Loucy (cell line): Measurements from ENCODE around the gene SPRR3.

Source experiments
- H2AFZ ChIP-seq: fragments of 200-600 bp; sonication (generic); 2 replicates; pipeline ENCODE4 v1.6.0; 2016; ENCODE audit warnings: antibody characterized with exemption, mild to moderate bottlenecking, low read length, moderate library complexity
- H3F3A ChIP-seq: fragments of 200-600 bp; 2 replicates; pipeline ENCODE4 v1.6.0; 2016; ENCODE audit warnings: antibody characterized with exemption, low read depth, mild to moderate bottlenecking
- H3K27me3 ChIP-seq: fragments of 200-600 bp; sonication (generic); 2 replicates; pipeline ENCODE4 v1.6.1; 2014; ENCODE audit warnings: low read length, mild to moderate bottlenecking; ENCODE audit not compliant: insufficient read depth, poor library complexity, severe bottlenecking
- H3K36me3 ChIP-seq: fragments of 200-600 bp; sonication (generic); 2 replicates; pipeline ENCODE4 v1.6.1; 2016; ENCODE audit warnings: low read length; ENCODE audit not compliant: insufficient read depth
- H3K4me1 ChIP-seq: fragments of 200-600 bp; sonication (generic); 2 replicates; pipeline ENCODE4 v1.5.1; 2014; ENCODE audit warnings: low read length, mild to moderate bottlenecking; ENCODE audit not compliant: insufficient read depth, poor library complexity, severe bottlenecking
- H3K4me2 ChIP-seq: fragments of 200-600 bp; sonication (generic); 2 replicates; pipeline ENCODE4 v1.6.0; 2014; ENCODE audit warnings: antibody characterized with exemption, low read length, low read depth, mild to moderate bottlenecking; ENCODE audit not compliant: poor library complexity, severe bottlenecking
- H3K4me3 ChIP-seq: fragments of 200-600 bp; sonication (generic); 2 replicates; pipeline ENCODE4 v1.5.1; 2014; ENCODE audit warnings: low read length, mild to moderate bottlenecking, mixed read lengths; ENCODE audit not compliant: poor library complexity, severe bottlenecking
- H3K79me2 ChIP-seq: fragments of 200-600 bp; sonication (generic); 2 replicates; pipeline ENCODE4 v1.6.1; 2014; ENCODE audit warnings: low read length; ENCODE audit not compliant: insufficient read depth
- H3K9ac ChIP-seq: fragments of 200-600 bp; sonication (generic); 2 replicates; pipeline ENCODE4 v1.6.0; 2014; ENCODE audit warnings: mild to moderate bottlenecking, low read depth, low read length, moderate library complexity; ENCODE audit not compliant: poor library complexity, severe bottlenecking
- H3K9me2 ChIP-seq: fragments of 200-600 bp; sonication (generic); replicated peaks from 2 replicates; pipeline ENCODE4 v1.6.1; 2016; ENCODE audit warnings: low read depth, low read length, mixed read lengths
- H3K9me3 ChIP-seq: fragments of 200-600 bp; sonication (generic); 2 replicates; pipeline ENCODE4 v1.6.1; 2014; ENCODE audit warnings: mild to moderate bottlenecking, antibody characterized with exemption, low read length, low read depth; ENCODE audit not compliant: insufficient read depth
- H4K20me1 ChIP-seq: fragments of 200-600 bp; sonication (generic); 2 replicates; pipeline ENCODE4 v1.6.0; 2014; ENCODE audit warnings: antibody characterized with exemption, low read length, mild to moderate bottlenecking; ENCODE audit not compliant: insufficient read depth, poor library complexity, severe bottlenecking
- CTCF ChIP-seq: fragments of 200-600 bp; sonication (generic); conservative IDR thresholded peaks from 2 replicates; pipeline ENCODE4 v1.5.1; 2014; ENCODE audit warnings: mild to moderate bottlenecking, antibody characterized with exemption, low read length
- EZH2phosphoT487 ChIP-seq: fragments of 200-600 bp; IDR thresholded peaks from 2 replicates; pipeline ENCODE4 v1.6.1; 2018; ENCODE audit warnings: antibody characterized with exemption, mild to moderate bottlenecking, moderate library complexity, borderline replicate concordance

SPRR3 gene

DNA sequence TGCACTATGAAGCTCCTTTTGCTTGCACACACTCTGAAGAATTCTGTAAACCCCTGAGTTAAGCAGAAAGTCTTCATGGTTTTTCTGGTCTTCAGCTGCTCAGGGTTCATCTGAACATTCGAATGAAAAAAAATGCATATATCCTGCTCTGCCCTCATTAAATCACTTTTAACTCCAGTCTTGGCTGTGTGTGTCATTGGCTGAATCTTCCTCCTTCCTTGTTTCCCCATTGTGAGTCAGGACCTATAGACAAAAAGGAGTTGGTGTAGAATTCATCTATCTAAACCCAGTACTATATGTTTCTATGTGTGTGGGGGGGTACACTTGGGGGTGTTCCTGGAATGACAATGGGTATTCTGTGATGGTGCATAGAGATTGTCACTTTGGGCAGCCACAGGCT, 22.9 kb downstream of the SPRR3 start:
- Histone ChIP-seq H3F3A (no peaks in the 10 kb centered on the region), H3K27me3 (no peaks in the 10 kb centered on the region), H4K20me1 (no peaks in the 10 kb centered on the region), H3K4me2 (no peak overlapping the region), H3K9me3 (no peaks in the 10 kb centered on the region), H3K36me3 (no peaks in the 10 kb centered on the region), H3K9ac (no peak overlapping the region), H2AFZ (no peak overlapping the region), H3K4me1 (no peaks in the 10 kb centered on the region), H3K4me3 (no peak overlapping the region), H3K9me2 (no peaks in the 10 kb centered on the region), H3K79me2 (no peaks in the 10 kb centered on the region)
- no peak for TF ChIP-seq EZH2phosphoT487
- no peak for TF ChIP-seq CTCF

DNA sequence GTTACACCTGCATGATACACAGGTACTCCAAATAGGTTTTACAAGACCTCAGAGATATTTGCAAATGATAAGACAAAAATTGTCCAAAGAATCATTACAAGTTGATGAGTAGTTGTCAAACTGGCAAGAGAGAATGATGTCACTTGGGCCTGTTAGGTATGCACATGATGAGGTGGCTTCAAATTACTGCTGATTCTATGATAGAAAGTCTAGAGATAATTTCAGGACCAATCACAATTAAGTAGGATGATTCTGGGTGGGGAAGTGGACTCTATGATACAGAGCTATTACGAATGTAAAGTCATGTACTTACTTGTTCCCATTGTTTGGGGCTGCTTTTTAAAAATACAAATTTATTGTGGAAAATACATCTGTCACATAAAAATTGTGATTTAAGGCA, 24.2 kb downstream of the SPRR3 start:
- Histone ChIP-seq H3K36me3 (no peaks in the 10 kb centered on the region), H3F3A (no peaks in the 10 kb centered on the region), H2AFZ (no peak overlapping the region), H3K4me3 (no peak overlapping the region), H3K27me3 (no peaks in the 10 kb centered on the region), H3K9me2 (no peaks in the 10 kb centered on the region), H3K4me2 (no peak overlapping the region), H3K9ac (no peak overlapping the region), H3K79me2 (no peaks in the 10 kb centered on the region), H4K20me1 (no peaks in the 10 kb centered on the region), H3K9me3 (no peaks in the 10 kb centered on the region), H3K4me1 (no peaks in the 10 kb centered on the region)
- TF ChIP-seq EZH2phosphoT487 (no peak), CTCF (no peak)

- H3K4me3 ChIP-seq = no peak overlapping the region
- no peak overlapping the region for H2AFZ ChIP-seq
- H3K36me3 ChIP-seq = no peaks in the 10 kb centered on the region
- TF ChIP-seq CTCF = no peak
- no peak for TF ChIP-seq EZH2phosphoT487
- no peaks in the 10 kb centered on the region for H3K9me3 ChIP-seq
- H3K4me1 ChIP-seq = no peaks in the 10 kb centered on the region
- no peaks in the 10 kb centered on the region for H3F3A ChIP-seq
- no peak overlapping the region for H3K4me2 ChIP-seq
- no peak overlapping the region for H3K9ac ChIP-seq
- H4K20me1 ChIP-seq = no peaks in the 10 kb centered on the region
- no peaks in the 10 kb centered on the region for H3K9me2 ChIP-seq
- no peaks in the 10 kb centered on the region for H3K27me3 ChIP-seq
- no peaks in the 10 kb centered on the region for H3K79me2 ChIP-seq
Observed at GRCh38 chr1:153028766-153029165, 27.2 kb downstream of the SPRR3 start.
